HG03460 (cell line): ENCODE data around the gene POMGNT2.

Experiments used
- ATAC-seq: cut with Tn5 transposase; IDR thresholded peaks from one replicate; pipeline ENCODE4 v1.9.1; 2021; ENCODE audit not compliant: unreplicated experiment

POMGNT2 gene

GRCh38 chr3:43105596-43106292 is at the start of gene POMGNT2:
TSS of gene POMGNT2 (minus strand) at chr3:43106079. CDS start at chr3:43081431, 24,648 bp downstream.
- ATAC-seq = peak; percentile 86

- ATAC-seq = no peak
Measured at GRCh38 chr3:43154980-43155379, 49.1 kb upstream of the POMGNT2 start.

DNA sequence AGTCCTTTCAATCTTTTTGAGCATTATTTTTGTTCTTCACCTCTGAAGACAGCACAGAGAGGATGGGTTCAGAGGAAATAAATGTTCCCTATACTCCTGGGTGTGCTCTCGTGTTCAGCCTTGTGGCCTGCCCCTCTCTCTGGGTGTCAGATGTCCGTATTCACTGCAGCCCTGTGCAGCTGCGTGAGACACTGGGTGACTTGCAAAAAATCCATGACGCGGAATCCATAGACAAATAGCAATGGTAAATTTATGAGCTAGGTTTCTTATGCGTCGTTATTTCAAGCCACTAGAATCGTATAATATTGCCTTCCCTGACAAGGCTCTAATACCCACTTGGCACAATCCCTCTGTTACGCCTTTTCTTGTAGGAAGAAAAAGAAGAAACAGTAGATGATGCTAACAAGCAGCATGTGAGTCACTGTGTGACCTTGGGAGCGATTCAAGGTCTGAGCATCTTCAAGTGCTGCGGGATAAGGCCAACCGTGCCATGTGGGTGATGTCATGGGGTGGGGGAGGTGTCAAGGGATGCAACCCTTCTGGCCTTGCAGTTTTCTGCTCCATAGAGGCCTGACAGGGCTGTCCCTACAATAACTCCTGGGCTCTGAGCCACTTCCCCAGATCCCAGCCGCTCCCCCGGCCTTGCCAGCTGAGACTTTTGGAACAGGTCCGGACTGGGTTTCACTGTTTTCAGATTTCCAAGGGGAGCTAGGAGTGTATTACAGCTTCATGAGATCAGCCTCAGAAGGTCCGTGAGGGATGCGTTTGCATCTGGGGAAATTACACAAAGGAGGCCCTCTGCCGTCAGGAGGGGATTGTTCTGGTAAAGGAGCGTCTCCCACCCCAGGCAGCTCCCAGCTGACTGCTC is 47.6 kb upstream of the POMGNT2 start:
- ATAC-seq = no peak

GRCh38 chr3:43152649-43153048 is 46.8 kb upstream of the POMGNT2 start:
- no peak for ATAC-seq

- no peak for ATAC-seq
Measured at GRCh38 chr3:43148033-43148432, 42.2 kb upstream of the POMGNT2 start.

DNA sequence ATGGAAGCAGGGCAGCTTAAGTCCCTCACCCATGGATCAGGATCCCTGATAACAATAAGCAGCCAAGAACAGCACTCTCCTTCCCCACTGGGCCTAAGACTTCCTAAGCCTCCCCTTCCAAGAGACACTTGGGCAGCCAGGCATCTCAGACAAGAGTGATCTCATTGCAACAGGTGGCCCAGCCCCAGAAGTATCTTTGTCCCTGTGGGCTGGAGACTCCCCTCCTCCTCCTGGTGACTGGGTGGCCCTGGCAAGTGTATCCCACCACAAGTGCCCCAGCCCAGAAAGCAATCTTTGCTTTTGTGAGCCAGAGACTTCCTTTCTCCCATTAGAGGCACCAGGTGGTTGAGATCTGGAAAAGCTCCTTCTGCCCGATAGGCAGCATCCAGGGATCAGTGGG is 40.7 kb upstream of the POMGNT2 start:
- no peak for ATAC-seq

- no peak for ATAC-seq
Measured at GRCh38 chr3:43144761-43145490, 39.0 kb upstream of the POMGNT2 start.

DNA sequence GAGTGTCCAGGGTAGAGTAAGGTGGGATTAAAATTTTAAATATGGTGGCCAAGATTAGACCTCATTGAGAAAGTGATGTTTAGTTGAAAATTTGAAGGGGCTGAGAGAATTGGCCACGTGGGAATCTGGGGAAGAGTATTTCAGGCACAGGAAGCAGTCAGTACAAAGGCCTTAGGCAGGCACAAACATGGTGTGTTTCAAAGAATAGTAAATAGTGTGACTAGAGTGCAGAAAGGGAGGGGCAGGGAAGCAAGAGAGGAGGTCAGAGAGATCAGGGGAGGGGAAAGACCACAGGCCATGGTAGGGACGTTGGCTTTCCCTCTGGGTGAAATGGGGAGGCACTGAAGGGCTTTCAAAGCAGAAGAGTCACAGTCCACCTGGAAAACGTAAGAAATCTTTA is 36.6 kb upstream of the POMGNT2 start:
- no peak for ATAC-seq

GRCh38 chr3:43138488-43139231 is 32.8 kb upstream of the POMGNT2 start:
- ATAC-seq = no peak

DNA sequence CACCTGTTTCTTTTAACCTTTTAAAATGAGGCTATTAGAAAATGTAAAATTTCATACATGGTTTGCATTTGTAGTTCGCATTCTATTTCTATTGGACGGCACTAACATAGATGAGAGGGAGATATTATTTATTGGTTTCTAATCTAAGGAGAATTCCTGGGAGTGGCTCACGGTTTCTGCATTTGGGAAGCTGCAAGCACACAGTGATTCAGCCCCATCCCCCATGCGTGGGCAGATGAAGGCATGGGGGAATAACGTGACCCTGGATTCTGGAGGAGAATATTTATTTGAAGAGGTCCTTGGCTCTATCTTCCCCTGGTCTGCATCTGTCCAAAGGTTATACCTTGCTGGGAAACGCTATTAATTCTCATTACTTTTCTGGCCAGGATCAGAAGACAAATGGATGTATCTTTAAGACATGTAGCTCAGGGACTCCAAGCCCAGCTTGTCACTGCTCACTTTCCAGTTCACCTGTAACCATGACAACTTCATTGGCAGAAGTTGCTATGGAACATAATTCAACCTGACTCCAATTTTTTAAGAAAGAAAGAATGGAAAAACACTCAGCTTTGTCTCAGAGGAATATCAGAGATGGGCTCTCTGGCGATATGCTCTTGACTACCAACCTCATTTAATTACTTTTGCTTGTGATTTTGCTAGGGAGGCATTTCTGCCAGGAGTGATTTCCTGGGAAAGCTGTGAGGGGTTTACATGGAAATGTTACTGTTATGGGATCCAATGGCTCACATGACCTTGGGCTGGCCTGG is 27.2 kb upstream of the POMGNT2 start:
- no peak for ATAC-seq

DNA sequence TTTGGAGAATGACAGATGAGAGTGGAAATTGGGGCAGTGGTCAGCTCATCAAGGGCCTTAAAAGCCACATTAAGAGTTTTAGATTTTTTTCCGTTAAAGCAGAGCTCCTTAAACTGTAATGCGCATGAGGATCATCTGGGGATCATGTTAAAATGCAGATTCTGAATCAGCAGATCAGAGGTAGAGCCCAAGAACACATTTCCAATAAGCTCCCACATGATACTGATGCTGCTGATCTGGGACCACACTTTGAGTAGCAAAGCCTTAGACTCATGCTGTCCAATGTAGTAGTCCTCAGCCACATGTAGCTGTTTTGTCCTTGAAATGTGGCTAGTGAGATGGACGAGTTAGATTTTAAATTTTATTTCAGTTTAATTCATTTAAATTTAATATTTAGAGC is 26.3 kb upstream of the POMGNT2 start:
- ATAC-seq = no peak

- no peak for ATAC-seq
Measured at GRCh38 chr3:43128464-43128863, 22.6 kb upstream of the POMGNT2 start.

DNA sequence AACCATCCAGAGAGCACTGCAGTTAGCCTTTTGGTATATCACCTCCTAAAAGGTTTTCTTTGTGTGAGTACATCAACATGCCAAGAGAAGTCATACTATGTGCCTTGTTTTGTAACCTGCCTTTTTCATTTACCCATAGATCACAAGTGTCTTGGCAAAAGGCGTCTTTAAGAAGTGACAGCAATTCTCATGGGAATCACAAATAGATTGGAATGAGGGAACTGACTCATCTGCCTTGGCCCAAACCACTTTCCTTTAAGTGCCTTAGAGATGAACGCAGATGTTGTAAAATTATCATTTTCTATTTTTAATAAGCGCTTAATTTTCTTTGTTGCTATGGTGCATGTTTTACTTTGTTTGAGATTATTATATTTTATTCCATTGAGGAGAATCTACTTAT is 20.7 kb upstream of the POMGNT2 start:
- no peak for ATAC-seq

- no peak for ATAC-seq
Measured at GRCh38 chr3:43123895-43124294, 18.0 kb upstream of the POMGNT2 start.

DNA sequence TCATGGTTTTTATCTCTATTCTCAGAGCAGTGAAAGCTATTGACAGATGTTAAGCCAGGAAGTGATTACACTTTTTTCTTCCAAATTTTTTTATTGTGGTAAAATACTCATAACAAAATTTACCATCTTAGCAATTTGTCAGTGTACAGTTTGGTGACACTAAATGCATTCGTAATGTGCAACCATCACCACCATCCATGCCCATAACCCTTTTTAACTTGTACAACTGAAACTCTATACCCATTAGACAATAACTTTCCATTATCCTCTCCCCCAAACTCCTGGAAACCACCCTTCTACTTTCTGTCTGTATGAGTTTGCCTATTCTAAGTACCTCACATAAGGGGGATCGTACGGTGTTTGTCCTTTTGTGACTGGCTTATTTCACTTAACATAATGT is 15.1 kb upstream of the POMGNT2 start:
- no peak for ATAC-seq

DNA sequence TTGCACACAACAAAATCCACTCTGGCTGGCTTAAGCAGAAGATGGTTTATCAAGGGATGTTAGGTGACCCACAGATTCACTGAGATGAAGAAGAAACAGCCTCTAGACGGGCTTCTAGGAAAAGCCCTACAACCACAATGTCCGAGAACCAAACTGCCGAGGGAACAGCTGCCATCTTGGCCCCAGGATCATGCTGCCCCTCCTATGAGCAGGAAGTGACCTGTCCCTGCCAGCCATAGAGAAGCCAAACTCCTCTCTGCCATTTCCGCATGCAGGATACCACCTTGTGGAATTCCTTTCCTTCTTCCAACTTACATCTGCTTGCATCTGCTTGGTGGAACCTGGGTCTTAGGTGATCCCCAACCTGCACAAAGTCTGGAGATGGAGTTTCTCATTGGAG is 11.4 kb upstream of the POMGNT2 start:
- ATAC-seq = no peak

- ATAC-seq = no peak
Measured at GRCh38 chr3:43113671-43114070, 7.8 kb upstream of the POMGNT2 start.

- ATAC-seq = no peak
Measured at GRCh38 chr3:43106293-43106628, 382 bp upstream of the POMGNT2 start.

- ATAC-seq = no peak
Measured at GRCh38 chr3:43104660-43105595, 951 bp downstream of the POMGNT2 start.
